Esophagus squamous epithelium (tissue), 4 donors: ENCODE data around the gene RIT2.

Source experiments
- POLR2A ChIP-seq, 4 donors: fragments of 450-650 bp; IDR thresholded peaks; one replicate each; pipeline ENCODE4 v1.6.1; 2017; ENCODE audit warnings: antibody characterized with exemption in 4 of 4, mild to moderate bottlenecking in 4 of 4, moderate library complexity in 3 of 4
- TF ChIP-seq, protein P1 (sequence below), 6 experiments: fragments of 450-650 bp in 4 of 6; fragments of 200-600 bp in 2 of 6; sonication (generic) in 2 of 6; IDR thresholded peaks; one replicate each; pipeline ENCODE4 v1.5.1; 2016 to 2019; ENCODE audit warnings: antibody characterized with exemption in 6 of 6, mild to moderate bottlenecking in 4 of 6, moderate library complexity in 4 of 6

DNA sequence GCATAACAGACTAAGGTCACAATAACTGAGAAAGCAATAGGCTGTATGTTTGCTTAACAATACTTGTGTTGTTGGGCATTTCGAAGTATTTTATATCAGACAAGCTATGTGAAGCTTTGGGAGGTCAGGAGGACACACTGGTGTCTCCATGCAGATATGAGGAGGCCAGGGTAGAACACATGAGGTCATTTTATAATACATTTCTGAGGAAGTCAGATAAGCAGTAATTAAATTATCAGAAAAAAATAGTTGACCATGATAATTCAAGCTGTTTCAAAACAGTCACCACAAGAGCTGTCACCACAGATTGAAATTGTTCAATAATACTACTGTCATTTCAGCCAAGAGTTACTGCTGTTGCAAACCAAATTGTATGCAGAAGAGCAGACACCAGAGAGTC, 160.6 kb downstream of the RIT2 start:
- TF ChIP-seq, protein P1, sequence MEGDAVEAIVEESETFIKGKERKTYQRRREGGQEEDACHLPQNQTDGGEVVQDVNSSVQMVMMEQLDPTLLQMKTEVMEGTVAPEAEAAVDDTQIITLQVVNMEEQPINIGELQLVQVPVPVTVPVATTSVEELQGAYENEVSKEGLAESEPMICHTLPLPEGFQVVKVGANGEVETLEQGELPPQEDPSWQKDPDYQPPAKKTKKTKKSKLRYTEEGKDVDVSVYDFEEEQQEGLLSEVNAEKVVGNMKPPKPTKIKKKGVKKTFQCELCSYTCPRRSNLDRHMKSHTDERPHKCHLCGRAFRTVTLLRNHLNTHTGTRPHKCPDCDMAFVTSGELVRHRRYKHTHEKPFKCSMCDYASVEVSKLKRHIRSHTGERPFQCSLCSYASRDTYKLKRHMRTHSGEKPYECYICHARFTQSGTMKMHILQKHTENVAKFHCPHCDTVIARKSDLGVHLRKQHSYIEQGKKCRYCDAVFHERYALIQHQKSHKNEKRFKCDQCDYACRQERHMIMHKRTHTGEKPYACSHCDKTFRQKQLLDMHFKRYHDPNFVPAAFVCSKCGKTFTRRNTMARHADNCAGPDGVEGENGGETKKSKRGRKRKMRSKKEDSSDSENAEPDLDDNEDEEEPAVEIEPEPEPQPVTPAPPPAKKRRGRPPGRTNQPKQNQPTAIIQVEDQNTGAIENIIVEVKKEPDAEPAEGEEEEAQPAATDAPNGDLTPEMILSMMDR (IDR thresholded peaks at IDR 0.05) = no peak
- TF ChIP-seq POLR2A (IDR thresholded peaks at IDR 0.05) = no peak
